IPS-20b (cell line): Measurements from ENCODE around the gene SIGLEC10.
"Not testable (repeated sequence)": the region's sequence is repeated elsewhere in the genome, so short reads cannot be mapped to it uniquely, and the experiment has no call there.

Experiments
- H3K27ac ChIP-seq: one replicate; pipeline ENCODE4 v1.5.1; 2013; ENCODE audit warnings: low read length
- H3K27me3 ChIP-seq: 2 replicates; pipeline ENCODE4 v1.6.1; 2013; ENCODE audit warnings: mild to moderate bottlenecking, low read length, inconsistent platforms; ENCODE audit not compliant: insufficient read depth
- H3K36me3 ChIP-seq: 2 replicates; pipeline ENCODE4 v1.6.1; 2013; ENCODE audit warnings: low read depth, mild to moderate bottlenecking, inconsistent platforms, low read length, moderate library complexity; ENCODE audit not compliant: insufficient read depth
- H3K4me1 ChIP-seq: 2 replicates; pipeline ENCODE4 v1.6.1; 2013; ENCODE audit warnings: mild to moderate bottlenecking, control low read depth, inconsistent platforms, low read length, moderate library complexity; ENCODE audit not compliant: insufficient read depth
- H3K4me3 ChIP-seq: 2 replicates; pipeline ENCODE4 v1.5.1; 2013; ENCODE audit warnings: mild to moderate bottlenecking, low read length, inconsistent platforms
- H3K9ac ChIP-seq: 2 replicates; pipeline ENCODE4 v1.6.1; 2013; ENCODE audit warnings: low read depth, mild to moderate bottlenecking, inconsistent platforms, low read length, moderate library complexity
- H3K9me3 ChIP-seq: 2 replicates; pipeline ENCODE4 v1.6.1; 2013; ENCODE audit warnings: mild to moderate bottlenecking, low read depth, low read length, inconsistent platforms; ENCODE audit not compliant: insufficient read depth

The SIGLEC10 gene

GRCh38 chr19:51407511-51408131 lies 9.8 kb downstream of the SIGLEC10 start:
- Histone ChIP-seq H3K4me1 (peaks cover 11% of the 10 kb centered on the region; the same call in 1 of the 2 replicates), H3K9ac (peak overlapping the region; percentile 1; the same call in 1 of the 2 replicates), H3K4me3 (no peak overlapping the region), H3K27me3 (no peaks in the 10 kb centered on the region), H3K9me3 (no peaks in the 10 kb centered on the region; the same call in 1 of the 2 replicates), H3K36me3 (peaks cover 8% of the 10 kb centered on the region; the same call in 1 of the 2 replicates), H3K27ac (no peak overlapping the region)

GRCh38 chr19:51402117-51402516 lies 15.3 kb downstream of the SIGLEC10 start:
- Histone ChIP-seq H3K9ac (no peak overlapping the region), H3K27me3 (no peaks in the 10 kb centered on the region), H3K27ac (no peak overlapping the region), H3K4me3 (no peak overlapping the region), H3K36me3 (peaks cover 13% of the 10 kb centered on the region; the same call in 1 of the 2 replicates), H3K9me3 (peaks cover 18% of the 10 kb centered on the region), H3K4me1 (no peaks in the 10 kb centered on the region)

GRCh38 chr19:51399936-51400335 lies 17.5 kb downstream of the SIGLEC10 start:
- H3K4me3 ChIP-seq, H3K4me1 ChIP-seq, H3K27ac ChIP-seq, H3K9ac ChIP-seq, H3K27me3 ChIP-seq: not testable (repeated sequence)
- Histone ChIP-seq H3K9me3 (peaks cover 18% of the 10 kb centered on the region), H3K36me3 (peaks cover 13% of the 10 kb centered on the region; the same call in 1 of the 2 replicates)

- Histone ChIP-seq H3K4me3 (no peak overlapping the region), H3K27ac (no peak overlapping the region), H3K4me1 (no peaks in the 10 kb centered on the region)
Observed at GRCh38 chr19:51399231-51399630, 18.2 kb downstream of the SIGLEC10 start.

GRCh38 chr19:51398096-51398704 lies 19.2 kb downstream of the SIGLEC10 start:
- H3K27me3 ChIP-seq = no peaks in the 10 kb centered on the region
- no peak overlapping the region for H3K4me3 ChIP-seq
- H3K9me3 ChIP-seq = peaks cover 18% of the 10 kb centered on the region
- no peak overlapping the region for H3K27ac ChIP-seq
- peaks cover 8% of the 10 kb centered on the region; the same call in 1 of the 2 replicates for H3K36me3 ChIP-seq
- no peak overlapping the region for H3K9ac ChIP-seq
- H3K4me1 ChIP-seq = no peaks in the 10 kb centered on the region

More at GRCh38 chr19:51399231-51399630, 18.2 kb downstream of the SIGLEC10 start:
- H3K9me3 ChIP-seq = peaks cover 18% of the 10 kb centered on the region
- no peak overlapping the region for H3K9ac ChIP-seq
- H3K36me3 ChIP-seq = peaks cover 13% of the 10 kb centered on the region; the same call in 1 of the 2 replicates
- H3K27me3 ChIP-seq = no peaks in the 10 kb centered on the region

GRCh38 chr19:51397453-51397852 lies 20.0 kb downstream of the SIGLEC10 start:
- peaks cover 17% of the 10 kb centered on the region for H3K9me3 ChIP-seq
- not testable (repeated sequence) for H3K36me3 ChIP-seq, H3K4me3 ChIP-seq, H3K9ac ChIP-seq, H3K4me1 ChIP-seq, H3K27me3 ChIP-seq, H3K27ac ChIP-seq

GRCh38 chr19:51396175-51396574 lies 21.3 kb downstream of the SIGLEC10 start:
- H3K9ac ChIP-seq = no peak overlapping the region
- H3K9me3 ChIP-seq = peaks cover 6% of the 10 kb centered on the region; the same call in 1 of the 2 replicates
- H3K36me3 ChIP-seq = no peaks in the 10 kb centered on the region
- H3K4me3 ChIP-seq = no peak overlapping the region
- H3K4me1 ChIP-seq = no peaks in the 10 kb centered on the region
- no peak overlapping the region for H3K27ac ChIP-seq
- no peaks in the 10 kb centered on the region for H3K27me3 ChIP-seq

GRCh38 chr19:51394050-51394836 lies 23.2 kb downstream of the SIGLEC10 start:
- Histone ChIP-seq H3K27me3 (no peaks in the 10 kb centered on the region), H3K4me3 (peak overlapping the region; percentile 97), H3K36me3 (no peaks in the 10 kb centered on the region), H3K27ac (peak overlapping the region; percentile 95), H3K9me3 (no peaks in the 10 kb centered on the region), H3K9ac (peak overlapping the region; percentile 100), H3K4me1 (no peaks in the 10 kb centered on the region; the same call in 1 of the 2 replicates)

- Histone ChIP-seq H3K4me3 (no peak overlapping the region), H3K27me3 (no peaks in the 10 kb centered on the region), H3K27ac (no peak overlapping the region), H3K4me1 (no peaks in the 10 kb centered on the region; the same call in 1 of the 2 replicates), H3K9ac (no peak overlapping the region), H3K36me3 (no peaks in the 10 kb centered on the region), H3K9me3 (no peaks in the 10 kb centered on the region)
Observed at GRCh38 chr19:51392701-51393100, 24.7 kb downstream of the SIGLEC10 start.

- H3K36me3 ChIP-seq = no peaks in the 10 kb centered on the region
- H3K27me3 ChIP-seq = no peaks in the 10 kb centered on the region
- H3K4me1 ChIP-seq = no peaks in the 10 kb centered on the region; the same call in 1 of the 2 replicates
- no peak overlapping the region; the same call in 1 of the 2 replicates for H3K4me3 ChIP-seq
- no peak overlapping the region for H3K27ac ChIP-seq
- no peak overlapping the region; the same call in 1 of the 2 replicates for H3K9ac ChIP-seq
- no peaks in the 10 kb centered on the region for H3K9me3 ChIP-seq
Observed at GRCh38 chr19:51391073-51391611, 26.3 kb downstream of the SIGLEC10 start.

GRCh38 chr19:51389143-51389542 lies 28.3 kb downstream of the SIGLEC10 start:
- H3K4me1 ChIP-seq = no peaks in the 10 kb centered on the region; the same call in 1 of the 2 replicates
- no peaks in the 10 kb centered on the region for H3K9me3 ChIP-seq
- no peak overlapping the region for H3K27ac ChIP-seq
- H3K9ac ChIP-seq = no peak overlapping the region
- H3K4me3 ChIP-seq = no peak overlapping the region
- H3K36me3 ChIP-seq = no peaks in the 10 kb centered on the region
- no peaks in the 10 kb centered on the region for H3K27me3 ChIP-seq
